NCI-H2171 treated with DMSO at 0.1 percent for 48 hours (cell line): ENCODE data around the gene ESRRA.

Experiments used
- DNase-seq: peaks from one replicate; lab custom pipeline; 2025; lab: John Stamatoyannopoulos, UW

Gene ESRRA

GRCh38 chr11:64352099-64352994 lies 47.0 kb downstream of the ESRRA start:
- no peak for DNase-seq

GRCh38 chr11:64352995-64353714 lies 47.8 kb downstream of the ESRRA start:
- DNase-seq, result no peak

- no peak for DNase-seq
Measured at GRCh38 chr11:64353715-64354506, 48.6 kb downstream of the ESRRA start.

- peak; percentile 85 for DNase-seq
Measured at GRCh38 chr11:64355078-64355940, 50.0 kb downstream of the ESRRA start.

- peak; percentile 66 for DNase-seq
Measured at GRCh38 chr11:64356498-64357411, 51.4 kb downstream of the ESRRA start.

GRCh38 chr11:64357446-64357845 lies 52.1 kb downstream of the ESRRA start:
- no peak for DNase-seq

- DNase-seq, result no peak
Measured at GRCh38 chr11:64357904-64358535, 52.7 kb downstream of the ESRRA start.

GRCh38 chr11:64358536-64358906 lies 53.2 kb downstream of the ESRRA start:
- no peak for DNase-seq

GRCh38 chr11:64358907-64359711 lies 53.8 kb downstream of the ESRRA start, which contains the start of gene RPS6KA4:
RPS6KA4 (plus strand) TSS chr11:64359162; CDS start chr11:64359236, 74 bp downstream.
- peak; percentile 30 for DNase-seq

GRCh38 chr11:64359712-64360445 lies 54.6 kb downstream of the ESRRA start:
- DNase-seq, result peak; percentile 44

GRCh38 chr11:64360448-64360921 lies 55.2 kb downstream of the ESRRA start:
- DNase-seq, result no peak

GRCh38 chr11:64361659-64362058 lies 56.3 kb downstream of the ESRRA start:
- no peak for DNase-seq

- DNase-seq, result no peak
Measured at GRCh38 chr11:64362339-64362738, 57.0 kb downstream of the ESRRA start.

- DNase-seq, result no peak
Measured at GRCh38 chr11:64364435-64364834, 59.1 kb downstream of the ESRRA start.

- peak; percentile 18 for DNase-seq
Measured at GRCh38 chr11:64364911-64365310, 59.6 kb downstream of the ESRRA start.
